Thyroid gland (tissue), 4 donors: Measurements from ENCODE around the gene CRABP2. TPM values are rescaled to one million over a fixed set of nuclear protein-coding genes. Genes with fewer than 3 reads are reported as not detected.

Experiments used
- DNase-seq, 2 donors: peaks; one replicate each; pipeline ENCODE4 v3.0.0-alpha.2; 2019
- H3K27ac ChIP-seq, 3 donors: fragments of 200-600 bp; sonication (generic); 1 replicate in 2 of 3; 2 replicates in 1 of 3; pipeline ENCODE4 v1.5.1; 2016 to 2019; ENCODE audit warnings: mild to moderate bottlenecking in 1 of 3, moderate library complexity in 1 of 3
- H3K27me3 ChIP-seq: fragments of 200-600 bp; sonication (generic); one replicate; pipeline ENCODE4 v1.5.1; 2019
- H3K36me3 ChIP-seq, 2 donors: fragments of 200-600 bp; sonication (generic); one replicate each; pipeline ENCODE4 v1.5.1; 2016 to 2019
- H3K4me1 ChIP-seq, 2 donors: fragments of 200-600 bp; sonication (generic); one replicate each; pipeline ENCODE4 v1.5.1; 2017 to 2019
- H3K4me3 ChIP-seq, 3 donors: fragments of 200-600 bp; sonication (generic); replicated peaks in 1 of 3; 1 replicate in 2 of 3; 2 replicates in 1 of 3; pipeline ENCODE4 v1.5.1; 2016; ENCODE audit warnings: mild to moderate bottlenecking in 1 of 3
- H3K9me3 ChIP-seq: fragments of 200-600 bp; sonication (generic); one replicate; pipeline ENCODE4 v1.5.1; 2017
- POLR2A ChIP-seq, 2 donors: fragments of 450-650 bp; IDR thresholded peaks; one replicate each; pipeline ENCODE4 v1.6.1; 2017; ENCODE audit warnings: antibody characterized with exemption in 2 of 2, mild to moderate bottlenecking in 2 of 2, moderate library complexity in 1 of 2
- WGBS, 2 donors: methylation state at CpG; one replicate each; pipeline ENCODE4 v1.1.5; 2017; 5-methylcytosine and 5-hydroxymethylcytosine counted together
- intact Hi-C: fragments of 100-400 bp; cut with DNase I; formaldehyde crosslinking; loops from one replicate; pipeline ENCODE4 v1.15.1; 2023
- total RNA-seq, 4 donors: library from RNA; depleted of rRNA; stranded (reverse); fragments of >200 nt; gene quantifications; one replicate each; pipeline ENCODE4 v1.2.3, GENCODE V29; 2016
- TF ChIP-seq, protein P1 (sequence below), 6 experiments: fragments of 200-600 bp in 3 of 6; fragments of 450-650 bp in 3 of 6; sonication (generic) in 3 of 6; IDR thresholded peaks; one replicate each; pipeline ENCODE4 v1.5.1; 2016 to 2019; ENCODE audit warnings: antibody characterized with exemption in 6 of 6, mild to moderate bottlenecking in 2 of 6, inconsistent platforms in 1 of 6, moderate library complexity in 1 of 6

Gene CRABP2
- total RNA-seq, 4 donors from 2014 or later = 3.0 to 15.3 (median 4.5) TPM; not detected in 1

DNA sequence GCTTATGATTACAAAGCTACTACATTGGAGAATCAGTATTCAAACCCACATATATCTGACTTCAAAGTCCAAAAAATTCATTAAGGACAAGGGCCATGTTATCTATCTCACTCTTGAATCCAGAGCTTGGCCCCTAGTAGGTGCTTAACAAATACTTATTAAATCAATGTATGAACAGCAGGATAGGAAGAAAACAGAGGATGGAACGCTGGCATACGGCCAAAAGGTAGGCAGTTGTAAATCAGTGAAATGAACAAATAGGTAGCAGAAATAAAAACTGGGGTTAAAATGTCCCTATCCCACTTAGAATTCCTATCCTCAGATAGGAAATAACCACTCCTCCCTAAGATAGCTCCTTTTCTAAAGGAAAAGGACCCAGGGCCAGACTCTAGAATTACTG lies 33.5 kb upstream of the CRABP2 start:
- H3K4me1 ChIP-seq = peaks cover 12 to 14% of the 10 kb centered on the region in 2 donors
- H3K36me3 ChIP-seq = peaks cover 16 to 20% of the 10 kb centered on the region in 2 donors
- intact Hi-C loops = no loop called here

DNA sequence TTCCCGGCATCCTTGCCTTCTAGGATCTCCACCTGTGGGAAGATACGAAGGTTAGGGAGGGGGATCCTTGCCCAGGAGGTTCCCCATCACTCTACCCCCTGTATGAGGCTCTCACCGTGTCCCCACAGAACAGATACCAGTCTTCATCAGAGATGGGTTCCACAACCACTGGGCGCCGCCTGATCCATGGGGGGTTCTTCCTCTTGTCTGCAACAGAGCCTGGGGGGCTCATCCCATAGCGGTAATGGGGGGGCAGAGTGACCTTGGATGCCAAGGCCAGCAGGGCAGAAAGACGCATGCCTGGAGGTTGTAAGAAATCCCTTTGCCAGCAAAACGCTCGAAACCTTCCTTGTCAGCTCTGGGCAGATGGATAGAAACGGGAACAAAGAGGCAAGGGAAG lies 33.0 kb upstream of the CRABP2 start:
- intact Hi-C loops = no loop called here
- Histone ChIP-seq H3K27ac (no peak overlapping the region), H3K27me3 (no peaks in the 10 kb centered on the region), H3K9me3 (no peaks in the 10 kb centered on the region), H3K36me3 (peaks cover 11 to 18% of the 10 kb centered on the region in 2 donors), H3K4me3 (no peak overlapping the region), H3K4me1 (peaks cover 12 to 14% of the 10 kb centered on the region in 2 donors)
- DNase-seq = no peak
- WGBS, 2 donors = 76 to 94% methylated on average over 7 to 10 of the region's 10 CpGs
- TF ChIP-seq, protein P1, sequence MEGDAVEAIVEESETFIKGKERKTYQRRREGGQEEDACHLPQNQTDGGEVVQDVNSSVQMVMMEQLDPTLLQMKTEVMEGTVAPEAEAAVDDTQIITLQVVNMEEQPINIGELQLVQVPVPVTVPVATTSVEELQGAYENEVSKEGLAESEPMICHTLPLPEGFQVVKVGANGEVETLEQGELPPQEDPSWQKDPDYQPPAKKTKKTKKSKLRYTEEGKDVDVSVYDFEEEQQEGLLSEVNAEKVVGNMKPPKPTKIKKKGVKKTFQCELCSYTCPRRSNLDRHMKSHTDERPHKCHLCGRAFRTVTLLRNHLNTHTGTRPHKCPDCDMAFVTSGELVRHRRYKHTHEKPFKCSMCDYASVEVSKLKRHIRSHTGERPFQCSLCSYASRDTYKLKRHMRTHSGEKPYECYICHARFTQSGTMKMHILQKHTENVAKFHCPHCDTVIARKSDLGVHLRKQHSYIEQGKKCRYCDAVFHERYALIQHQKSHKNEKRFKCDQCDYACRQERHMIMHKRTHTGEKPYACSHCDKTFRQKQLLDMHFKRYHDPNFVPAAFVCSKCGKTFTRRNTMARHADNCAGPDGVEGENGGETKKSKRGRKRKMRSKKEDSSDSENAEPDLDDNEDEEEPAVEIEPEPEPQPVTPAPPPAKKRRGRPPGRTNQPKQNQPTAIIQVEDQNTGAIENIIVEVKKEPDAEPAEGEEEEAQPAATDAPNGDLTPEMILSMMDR (IDR thresholded peaks at IDR 0.05) = no peak
- no peak for TF ChIP-seq POLR2A (IDR thresholded peaks at IDR 0.05)

More for the DNA sequence above, 33.5 kb upstream of the CRABP2 start:
- DNase-seq = no peak
- Histone ChIP-seq H3K27me3 (no peaks in the 10 kb centered on the region), H3K9me3 (no peaks in the 10 kb centered on the region), H3K4me3 (no peak overlapping the region), H3K27ac (no peak overlapping the region)
- TF ChIP-seq, protein P1 (IDR thresholded peaks at IDR 0.05) = no peak
- no peak for TF ChIP-seq POLR2A (IDR thresholded peaks at IDR 0.05)
- WGBS, 2 donors = 83 to 93% methylated on average over 2 of the region's 2 CpGs

DNA sequence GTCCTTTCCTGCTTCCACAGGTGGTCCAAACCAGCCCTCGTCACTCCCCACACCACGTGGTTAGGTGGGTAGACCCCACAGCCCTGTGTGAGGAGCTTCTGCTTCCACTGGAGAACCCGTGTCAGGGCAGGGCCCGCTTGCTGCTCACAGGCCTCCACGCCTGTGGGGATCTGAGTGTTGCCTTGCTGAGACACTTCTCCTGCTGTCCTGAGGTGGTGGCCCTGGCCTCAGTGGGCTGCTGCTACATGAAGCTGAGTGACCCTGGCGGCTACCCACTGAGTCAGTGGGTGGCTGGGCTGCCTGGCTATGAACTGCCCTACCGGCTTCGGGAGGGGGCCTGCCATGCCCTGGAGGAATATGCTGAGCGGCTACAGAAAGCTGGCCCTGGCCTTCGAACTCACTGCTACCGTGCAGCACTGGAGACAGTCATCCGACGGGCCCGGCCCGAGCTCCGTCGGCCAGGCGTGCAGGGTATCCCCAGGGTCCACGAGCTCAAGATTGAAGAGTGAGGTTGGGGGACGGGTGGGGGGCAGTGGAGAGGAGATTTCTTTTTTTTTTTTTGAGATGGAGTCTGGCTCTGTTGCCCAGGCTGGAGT lies 28.7 kb upstream of the CRABP2 start:
- WGBS, 2 donors = 90 to 96% methylated on average over 15 to 18 of the region's 20 CpGs
- Histone ChIP-seq H3K27me3 (no peaks in the 10 kb centered on the region), H3K4me1 (peaks cover 0 to 7% of the 10 kb centered on the region in 2 donors), H3K9me3 (no peaks in the 10 kb centered on the region), H3K4me3 (no peak overlapping the region), H3K36me3 (peaks cover 0 to 14% of the 10 kb centered on the region in 2 donors), H3K27ac (no peak overlapping the region)
- DNase-seq = no peak
- intact Hi-C loops = no loop called here
- TF ChIP-seq POLR2A (IDR thresholded peaks at IDR 0.05) = no peak
- TF ChIP-seq, protein P1 (IDR thresholded peaks at IDR 0.05) = no peak

DNA sequence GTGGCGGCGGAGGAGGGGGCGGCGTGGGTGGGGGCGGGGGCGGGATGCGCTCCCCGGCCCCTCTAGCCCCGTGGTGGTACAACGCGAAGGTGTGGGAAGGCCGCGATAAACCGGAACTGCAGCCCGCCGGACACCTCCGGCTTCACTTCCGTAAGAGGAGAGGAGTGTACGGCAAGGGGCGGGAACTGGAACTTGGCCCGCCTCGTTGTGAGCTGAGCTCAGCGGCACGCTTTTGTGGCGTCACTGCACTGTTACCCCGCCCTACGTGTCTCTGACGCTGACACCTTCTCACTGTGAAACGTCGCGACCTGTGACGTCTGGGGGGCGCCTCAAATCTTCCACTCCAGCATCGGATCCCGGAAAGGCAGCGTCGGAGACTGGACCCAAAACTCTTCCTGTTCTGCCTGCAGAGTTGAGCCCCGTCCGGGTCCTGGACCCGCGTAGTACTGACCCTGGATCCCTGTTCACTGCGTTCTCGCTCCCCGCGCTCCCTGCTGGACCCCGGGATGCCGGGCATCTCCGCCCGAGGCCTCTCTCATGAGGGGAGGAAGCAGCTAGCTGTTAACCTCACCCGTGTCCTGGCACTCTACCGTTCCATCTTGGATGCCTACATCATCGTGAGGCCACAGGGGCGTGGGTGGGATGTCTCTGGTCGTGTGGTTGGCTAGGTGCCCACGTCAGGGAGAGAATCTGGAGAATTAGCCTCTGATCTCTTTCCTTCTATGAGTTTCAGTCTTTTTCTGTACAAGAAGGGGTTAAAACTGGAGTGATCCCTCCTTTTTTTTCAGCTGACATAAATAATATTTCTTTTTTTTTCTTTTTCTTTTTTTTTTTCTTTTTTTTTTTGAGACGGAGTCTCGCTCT lies 23.4 kb upstream of the CRABP2 start, which contains the start of gene ISG20L2:
TSS of gene ISG20L2 (minus strand) at position 168 of the 864 bp plus-strand sequence. CDS start 1,114 bp downstream, outside the sequence.
- H3K27ac ChIP-seq = peak within 1 kb of the TSS; percentile 95 to 97 (median 96)
- peaks cover 32 to 37% of the 10 kb centered on the region in 2 donors for H3K4me1 ChIP-seq
- H3K4me3 ChIP-seq = peak within 1 kb of the TSS; percentile 66 to 94 (median 83)
- 3% methylated on average over 24 to 40 of the region's 57 CpGs for WGBS, 2 donors
- no peaks in the 10 kb centered on the region for H3K9me3 ChIP-seq
- intact Hi-C loops = no loop called here
- TF ChIP-seq, protein P1 (IDR thresholded peaks at IDR 0.05) = no peak
- TF ChIP-seq POLR2A (IDR thresholded peaks at IDR 0.05) = peak in 1 of 2 donors; percentile 60
- H3K36me3 ChIP-seq = peaks cover 7 to 8% of the 10 kb centered on the region in 2 donors
- peak; percentile 96 to 98 for DNase-seq
- no peaks in the 10 kb centered on the region for H3K27me3 ChIP-seq
